GM19467 (cell line): Measurements from ENCODE around the gene HBQ1.
"Not testable (repeated sequence)": the region's sequence is repeated elsewhere in the genome, so short reads cannot be mapped to it uniquely, and the experiment has no call there.

Experiments used
- ATAC-seq: cut with Tn5 transposase; IDR thresholded peaks from one replicate; pipeline ENCODE4 v1.9.1; 2021; ENCODE audit warnings: mild to moderate bottlenecking, moderate library complexity; ENCODE audit not compliant: unreplicated experiment

HBQ1 gene

DNA sequence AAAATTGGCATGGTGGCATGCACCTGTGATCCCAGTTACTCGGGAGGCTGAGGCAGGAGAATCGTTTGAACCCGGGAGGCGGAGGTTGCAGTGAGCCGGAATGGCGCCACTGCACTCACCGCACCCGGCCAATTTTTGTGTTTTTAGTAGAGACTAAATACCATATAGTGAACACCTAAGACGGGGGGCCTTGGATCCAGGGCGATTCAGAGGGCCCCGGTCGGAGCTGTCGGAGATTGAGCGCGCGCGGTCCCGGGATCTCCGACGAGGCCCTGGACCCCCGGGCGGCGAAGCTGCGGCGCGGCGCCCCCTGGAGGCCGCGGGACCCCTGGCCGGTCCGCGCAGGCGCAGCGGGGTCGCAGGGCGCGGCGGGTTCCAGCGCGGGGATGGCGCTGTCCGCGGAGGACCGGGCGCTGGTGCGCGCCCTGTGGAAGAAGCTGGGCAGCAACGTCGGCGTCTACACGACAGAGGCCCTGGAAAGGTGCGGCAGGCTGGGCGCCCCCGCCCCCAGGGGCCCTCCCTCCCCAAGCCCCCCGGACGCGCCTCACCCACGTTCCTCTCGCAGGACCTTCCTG, at the start of gene HBQ1:
Gene HBQ1, plus strand, starts transcription at position 359 of the 575 bp plus-strand sequence. Its CDS starts 28 bp downstream, at position 387.
- ATAC-seq: no peak

GRCh38 chr16:130533-131173, 49.6 kb upstream of the HBQ1 start:
- ATAC-seq: no peak

GRCh38 chr16:132120-132519, 48.1 kb upstream of the HBQ1 start:
- no peak for ATAC-seq

GRCh38 chr16:133716-134115, 46.5 kb upstream of the HBQ1 start:
- no peak for ATAC-seq

DNA sequence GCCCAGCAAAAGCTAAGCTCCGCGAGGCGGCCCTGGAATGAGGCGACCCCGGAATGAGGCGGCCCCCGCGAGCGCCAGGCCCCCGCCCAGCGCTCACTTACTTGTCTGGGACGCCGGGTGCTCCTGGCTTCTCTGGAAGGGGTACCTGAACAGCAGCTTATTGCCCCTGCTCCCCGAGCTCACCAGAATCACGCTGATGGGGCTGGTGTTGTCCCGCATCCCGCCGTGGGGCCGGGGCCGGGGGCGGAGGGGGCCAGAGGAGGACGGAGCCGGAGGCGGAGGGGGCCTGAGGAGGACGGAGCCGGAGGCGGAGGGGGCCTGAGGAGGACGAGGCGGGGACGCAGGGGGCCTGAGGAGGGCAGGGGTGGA, 42.2 kb upstream of the HBQ1 start:
- ATAC-seq: no peak

GRCh38 chr16:140175-140857, 39.9 kb upstream of the HBQ1 start:
- no peak for ATAC-seq

- ATAC-seq: no peak
These were observed 37.8 kb upstream of the HBQ1 start for GRCh38 chr16:142405-142967.

GRCh38 chr16:143047-143446, 37.2 kb upstream of the HBQ1 start:
- no peak for ATAC-seq

- ATAC-seq: no peak
These were observed 36.8 kb upstream of the HBQ1 start for GRCh38 chr16:143456-143855.

- ATAC-seq: no peak
These were observed 35.4 kb upstream of the HBQ1 start for GRCh38 chr16:144797-145252.

GRCh38 chr16:146646-147045, 33.6 kb upstream of the HBQ1 start:
- no peak for ATAC-seq

DNA sequence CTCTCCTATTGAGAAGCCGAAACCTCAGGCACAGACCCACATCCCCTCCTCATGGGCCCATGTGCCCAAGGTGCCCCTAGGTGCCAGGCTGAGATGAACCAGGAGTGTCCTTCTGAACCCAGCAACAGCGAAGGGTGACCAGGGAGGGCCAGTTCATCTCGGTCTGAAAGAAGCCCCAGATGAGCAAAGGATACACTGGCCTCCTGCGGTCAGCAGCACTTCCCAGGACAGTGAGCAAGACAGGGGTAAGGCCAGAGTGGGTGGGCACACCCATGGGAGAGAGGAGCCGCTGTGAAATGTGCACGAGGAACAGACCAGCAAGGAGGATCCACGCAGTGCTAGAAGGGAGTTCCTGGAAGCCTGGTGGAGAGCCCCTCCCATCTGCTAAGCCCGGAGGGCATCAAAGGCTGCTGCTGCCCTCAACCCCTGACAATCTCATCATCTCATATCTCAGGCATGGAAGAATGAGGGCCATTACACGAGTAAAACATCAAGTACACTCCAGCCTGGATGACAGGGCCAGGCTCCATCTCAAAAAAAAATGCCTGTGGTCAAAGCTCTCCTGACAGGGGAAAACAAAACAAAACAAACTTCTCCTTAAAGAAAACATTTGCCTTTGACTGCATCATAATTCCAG, 31.1 kb upstream of the HBQ1 start:
- ATAC-seq: no peak

DNA sequence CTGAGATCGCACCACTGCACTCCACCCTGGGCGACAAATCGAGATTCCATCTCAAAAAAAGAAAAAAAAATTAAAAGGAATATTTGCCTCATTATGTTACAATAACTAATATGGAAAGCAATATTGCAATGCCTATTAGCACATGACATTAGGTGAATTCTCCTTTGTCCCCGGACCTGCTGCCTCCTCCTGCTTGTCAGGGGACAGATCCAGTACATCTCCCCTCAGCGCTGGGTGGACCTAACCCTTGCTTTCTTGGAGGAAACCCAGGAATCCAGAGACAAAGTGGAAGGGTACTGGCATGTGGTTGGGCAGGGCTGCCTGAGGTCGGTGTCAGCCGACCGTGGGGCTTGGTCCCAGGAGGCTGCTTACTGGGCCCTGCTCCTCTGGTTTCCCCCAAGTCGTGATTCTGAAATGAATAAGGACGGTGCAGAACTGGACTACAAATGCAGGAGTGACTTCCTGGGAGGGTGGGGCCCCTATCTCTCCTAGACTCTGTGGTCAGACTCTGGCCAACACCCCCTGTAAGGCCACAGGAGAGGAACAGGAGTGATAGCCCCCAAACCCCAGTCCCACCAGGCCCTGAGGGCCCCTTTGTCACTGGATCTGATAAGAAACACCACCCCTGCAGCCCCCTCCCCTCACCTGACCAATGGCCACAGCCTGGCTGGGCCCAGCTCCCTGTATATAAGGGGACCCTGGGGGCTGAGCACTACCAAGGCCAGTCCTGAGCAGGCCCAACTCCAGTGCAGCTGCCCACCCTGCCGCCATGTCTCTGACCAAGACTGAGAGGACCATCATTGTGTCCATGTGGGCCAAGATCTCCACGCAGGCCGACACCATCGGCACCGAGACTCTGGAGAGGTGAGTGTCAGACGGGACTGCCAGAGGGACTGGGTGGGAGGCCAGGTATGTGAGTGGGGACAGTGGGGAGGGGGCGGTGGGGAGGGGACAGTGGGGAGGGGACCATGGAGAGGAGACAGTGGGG, 27.8 kb upstream of the HBQ1 start, which contains the start of gene HBZ:
Gene HBZ, plus strand, starts transcription at position 504 of the 988 bp plus-strand sequence. Its CDS starts 266 bp downstream, at position 770.
- no peak for ATAC-seq

DNA sequence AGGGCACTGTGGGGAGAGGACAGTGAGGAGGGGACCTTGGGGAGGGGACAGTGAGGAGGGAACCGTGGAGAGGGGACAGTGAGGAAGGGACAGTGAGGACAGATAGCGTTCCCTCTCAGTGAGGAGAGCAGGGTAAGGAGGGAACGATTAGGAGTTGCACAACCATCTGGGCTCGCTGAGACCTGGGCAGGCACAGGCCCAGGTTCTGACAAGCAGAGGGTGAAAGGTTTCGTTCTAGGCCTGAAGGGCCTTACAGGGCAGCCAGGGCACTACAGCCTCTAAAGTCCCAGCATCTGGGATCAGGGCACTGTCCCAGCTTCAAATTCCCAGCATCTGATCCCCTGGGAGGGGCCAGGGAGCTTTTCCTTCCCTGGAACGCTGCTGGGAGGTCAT, 27.1 kb upstream of the HBQ1 start:
- ATAC-seq: not testable (repeated sequence)

DNA sequence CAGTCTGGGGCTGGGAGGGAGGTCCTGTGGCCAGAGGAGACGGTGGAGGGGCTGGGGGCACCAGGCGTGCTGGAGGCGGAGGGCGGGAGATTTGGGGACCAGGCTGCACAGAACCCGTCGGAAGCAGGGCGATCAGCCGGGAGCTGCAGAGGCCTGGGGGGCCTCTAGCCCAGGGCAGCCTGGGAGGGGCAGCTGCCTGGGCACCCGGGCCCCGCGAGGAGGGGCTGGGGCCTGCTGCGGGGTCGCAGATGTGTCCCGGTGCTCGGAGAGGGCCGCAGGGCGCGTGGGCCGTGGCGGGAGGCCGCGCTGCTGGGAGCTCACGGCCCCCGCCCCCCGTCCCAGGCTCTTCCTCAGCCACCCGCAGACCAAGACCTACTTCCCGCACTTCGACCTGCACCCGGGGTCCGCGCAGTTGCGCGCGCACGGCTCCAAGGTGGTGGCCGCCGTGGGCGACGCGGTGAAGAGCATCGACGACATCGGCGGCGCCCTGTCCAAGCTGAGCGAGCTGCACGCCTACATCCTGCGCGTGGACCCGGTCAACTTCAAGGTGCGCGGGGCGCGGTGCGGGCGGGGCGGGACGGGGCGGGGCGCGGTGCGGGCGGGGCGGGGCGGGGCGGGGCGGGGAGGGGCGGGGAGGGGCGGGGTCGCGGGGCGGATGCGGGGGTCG, 26.6 kb upstream of the HBQ1 start:
- ATAC-seq: not testable (repeated sequence)

GRCh38 chr16:154217-155030, 25.8 kb upstream of the HBQ1 start:
- ATAC-seq: no peak

- ATAC-seq: no peak
These were observed 25.2 kb upstream of the HBQ1 start for GRCh38 chr16:155031-155398.

DNA sequence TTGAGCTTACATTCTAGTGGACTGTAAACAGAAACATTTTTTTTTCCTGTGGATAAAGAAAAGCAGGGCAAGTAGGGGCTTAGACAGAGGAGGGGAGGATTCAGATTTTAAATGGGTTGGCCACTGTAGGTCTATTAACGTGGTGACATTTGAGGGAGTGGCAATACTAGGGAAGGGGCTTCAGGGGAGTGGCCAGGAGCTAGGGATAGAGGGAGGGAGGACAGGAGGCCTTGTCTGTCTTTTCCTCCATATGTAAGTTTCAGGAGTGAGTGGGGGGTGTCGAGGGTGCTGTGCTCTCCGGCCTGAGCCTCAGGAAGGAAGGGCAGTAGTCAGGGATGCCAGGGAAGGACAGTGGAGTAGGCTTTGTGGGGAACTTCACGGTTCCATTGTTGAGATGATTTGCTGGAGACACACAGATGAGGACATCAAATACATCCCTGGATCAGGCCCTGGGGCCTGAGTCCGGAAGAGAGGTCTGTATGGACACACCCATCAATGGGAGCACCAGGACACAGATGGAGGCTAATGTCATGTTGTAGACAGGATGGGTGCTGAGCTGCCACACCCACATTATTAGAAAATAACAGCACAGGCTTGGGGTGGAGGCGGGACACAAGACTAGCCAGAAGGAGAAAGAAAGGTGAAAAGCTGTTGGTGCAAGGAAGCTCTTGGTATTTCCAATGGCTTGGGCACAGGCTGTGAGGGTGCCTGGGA, 21.0 kb upstream of the HBQ1 start:
- no peak for ATAC-seq
